NOMO-1 (cell line): Measurements from ENCODE around the gene RPLP1.
"Not testable (repeated sequence)": the region's sequence is repeated elsewhere in the genome, so short reads cannot be mapped to it uniquely, and the experiment has no call there.

Experiments
- DNase-seq, 2 experiments: peaks; one replicate each; lab custom pipeline; 2025; ENCODE audit not compliant: unreplicated experiment in 2 of 2; lab: John Stamatoyannopoulos, UW

The RPLP1 gene

GRCh38 chr15:69436951-69437350 is 15.7 kb upstream of the RPLP1 start:
- DNase-seq, result peak in 1 of 2 experiments; percentile 70

DNA sequence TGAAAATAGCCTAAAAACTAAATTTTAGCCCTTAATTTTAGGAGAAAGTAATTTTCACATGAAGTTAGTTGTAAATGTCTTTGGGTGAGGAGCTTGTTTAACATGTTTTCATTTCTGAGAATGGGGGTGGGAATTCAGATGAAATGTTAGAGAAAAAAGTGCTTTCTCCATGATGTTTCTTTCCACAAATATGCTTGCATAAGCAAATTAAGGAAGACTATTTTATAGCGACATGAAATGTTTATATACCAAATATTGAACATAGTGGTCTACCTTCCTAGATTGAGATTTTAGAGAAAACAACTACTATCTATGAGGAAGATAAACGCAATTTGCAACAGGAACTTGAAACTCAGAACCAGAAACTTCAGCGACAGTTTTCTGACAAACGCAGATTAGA is 13.0 kb upstream of the RPLP1 start:
- DNase-seq, result no peak

DNA sequence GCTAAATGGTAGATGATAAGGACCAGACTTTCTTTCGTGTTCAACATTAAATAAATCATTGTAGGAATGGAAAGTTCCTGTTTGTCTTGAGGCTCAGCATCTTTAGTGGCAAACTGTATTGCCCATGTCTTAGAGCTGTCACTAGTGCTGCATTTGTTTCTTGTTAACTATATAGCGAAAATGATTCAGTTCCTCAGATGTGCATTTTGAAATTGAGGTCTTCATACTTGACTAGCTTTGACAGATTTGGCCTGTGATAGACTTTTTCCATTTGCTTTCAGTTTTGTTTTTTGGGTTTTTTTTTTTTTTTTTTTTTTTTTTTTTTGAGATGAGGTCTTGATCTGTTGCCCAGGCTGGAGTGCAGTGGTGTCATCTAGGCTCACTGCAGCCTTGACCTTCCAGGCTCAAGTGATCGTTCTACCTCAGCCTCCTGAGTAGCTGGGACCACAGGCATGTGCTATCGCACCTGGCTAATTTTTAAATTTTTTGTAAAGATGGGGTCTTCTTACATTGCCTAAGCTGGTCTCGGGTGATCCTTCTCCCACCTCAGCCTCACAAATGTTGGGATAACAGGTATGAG is 9.5 kb upstream of the RPLP1 start:
- DNase-seq, result no peak

- DNase-seq, result no peak
Measured at GRCh38 chr15:69444686-69445085, 7.9 kb upstream of the RPLP1 start.

- DNase-seq, result no peak
Measured at GRCh38 chr15:69446953-69447352, 5.7 kb upstream of the RPLP1 start.

DNA sequence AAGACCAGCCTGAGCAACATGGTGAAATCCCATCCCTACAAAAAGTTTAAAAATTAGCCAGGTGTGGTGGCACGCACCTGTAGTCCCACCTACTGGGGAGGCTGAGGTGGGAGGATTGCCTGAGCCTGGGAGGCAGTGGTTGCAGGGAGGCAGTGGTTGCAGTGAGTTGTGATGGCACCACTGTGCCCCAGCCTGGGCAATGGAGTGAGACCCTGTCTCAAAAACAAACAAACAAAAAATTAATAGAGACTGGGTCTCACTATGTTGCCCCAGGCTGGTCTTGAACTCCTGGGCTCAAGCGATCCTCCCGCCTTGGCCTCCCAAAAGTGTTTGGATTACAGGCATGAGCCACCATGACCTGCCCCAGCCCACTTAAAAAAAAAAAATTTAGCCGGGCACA is 2.4 kb upstream of the RPLP1 start:
- not testable (repeated sequence) for DNase-seq

DNA sequence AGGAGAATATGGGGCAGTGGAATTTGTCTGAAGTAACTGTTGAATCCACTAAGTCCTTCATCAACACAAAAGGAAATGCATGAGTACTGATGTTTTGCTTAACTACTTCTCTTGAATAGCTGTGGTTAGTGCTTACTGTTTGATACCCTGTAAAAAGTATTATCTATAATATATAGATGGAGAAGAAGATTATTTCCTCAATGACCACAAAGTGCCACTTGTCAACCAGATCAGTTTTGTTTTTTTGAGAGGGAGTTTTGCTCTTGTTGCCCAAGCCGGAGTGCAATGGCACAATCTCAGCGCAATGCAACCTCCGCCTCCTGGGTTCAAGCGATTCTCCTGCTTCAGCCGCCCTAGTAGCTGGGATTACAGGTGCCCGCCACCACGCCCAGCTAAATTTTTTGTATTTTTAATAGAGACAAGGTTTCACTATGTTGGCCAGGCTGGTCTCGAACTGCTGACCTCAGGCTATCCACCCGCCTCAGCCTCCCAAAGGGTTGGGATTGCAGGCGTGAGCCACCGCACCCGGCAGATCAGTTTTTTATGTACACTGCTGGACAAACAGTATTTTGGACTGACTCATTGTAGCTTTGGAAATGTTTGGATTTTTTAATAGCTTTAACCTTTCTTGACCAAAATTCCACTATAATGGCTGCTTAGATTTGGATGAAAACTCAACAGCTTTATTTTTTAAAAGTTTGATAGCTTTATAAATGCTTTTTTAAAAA is 1.5 kb upstream of the RPLP1 start:
- DNase-seq, result no peak

GRCh38 chr15:69451951-69452691 is 497 bp upstream of the RPLP1 start:
- DNase-seq, result peak in 1 of 2 experiments; percentile 40

GRCh38 chr15:69454953-69455352 is 2.3 kb downstream of the RPLP1 start:
- DNase-seq, result no peak

- no peak for DNase-seq
Measured at GRCh38 chr15:69456208-69457166, 3.9 kb downstream of the RPLP1 start.

- DNase-seq, result no peak
Measured at GRCh38 chr15:69457304-69458280, 5.0 kb downstream of the RPLP1 start.

DNA sequence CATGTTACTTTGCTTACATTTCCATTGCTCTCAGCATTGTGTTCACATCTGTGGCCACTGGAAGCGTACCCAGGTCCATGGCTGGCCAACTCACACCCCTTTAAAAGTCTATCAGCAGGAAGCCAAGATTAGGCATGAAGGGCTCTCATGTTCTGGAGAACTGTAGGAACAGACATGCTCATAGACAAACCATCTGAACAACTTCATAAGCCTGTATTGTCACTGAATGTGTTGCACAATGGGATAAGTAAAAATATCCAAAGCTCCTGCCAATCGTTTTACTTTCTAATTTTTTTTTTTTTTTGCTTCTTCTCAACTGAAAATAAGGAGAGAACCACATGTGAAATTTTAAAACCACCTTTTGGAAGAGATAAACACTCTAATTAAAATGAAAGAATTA is 6.4 kb downstream of the RPLP1 start:
- no peak for DNase-seq

- no peak for DNase-seq
Measured at GRCh38 chr15:69460481-69460880, 7.9 kb downstream of the RPLP1 start.

GRCh38 chr15:69462030-69462492 is 9.4 kb downstream of the RPLP1 start:
- DNase-seq, result peak in 1 of 2 experiments; percentile 44

GRCh38 chr15:69462493-69463181 is 10.0 kb downstream of the RPLP1 start:
- peak; percentile 95 for DNase-seq

GRCh38 chr15:69463182-69463756 is 10.7 kb downstream of the RPLP1 start:
- no peak for DNase-seq

DNA sequence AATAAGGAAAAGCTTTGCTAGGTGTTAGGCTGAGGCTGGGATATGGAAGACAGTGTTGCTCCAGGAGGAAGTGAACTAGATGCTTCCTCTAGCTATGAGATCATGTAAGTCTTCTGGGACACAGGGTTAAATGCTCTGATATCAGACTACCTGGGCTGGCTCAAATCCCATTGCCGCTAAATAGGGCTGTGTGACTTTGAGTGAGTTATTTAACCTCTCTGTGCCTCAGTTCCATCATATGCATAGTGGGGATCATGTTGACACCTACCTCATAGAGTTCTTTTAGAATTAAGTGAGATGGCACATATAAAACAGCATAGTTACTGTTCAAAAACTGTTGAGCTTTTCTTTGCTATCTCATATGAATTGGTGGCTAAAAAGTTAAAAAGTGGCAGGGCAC is 12.6 kb downstream of the RPLP1 start:
- no peak for DNase-seq

DNA sequence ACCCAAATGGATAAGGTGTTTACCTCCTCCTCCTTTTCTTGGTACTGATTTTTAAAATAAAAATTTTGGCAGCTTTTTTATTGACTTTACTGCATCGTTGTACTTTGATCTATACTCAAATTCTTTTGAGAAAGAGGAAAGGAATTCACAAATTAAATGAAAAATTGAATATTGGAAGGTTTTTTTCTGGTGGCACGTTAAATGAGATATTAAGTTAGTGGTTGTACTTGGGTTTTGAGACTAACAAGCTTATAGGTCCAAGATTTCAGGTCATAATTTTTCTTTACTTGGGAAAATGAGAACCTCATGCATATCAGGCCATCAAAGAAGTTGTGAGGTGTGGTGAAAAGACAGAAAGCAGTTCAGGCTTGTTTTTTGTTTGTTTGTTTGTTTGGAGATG is 14.1 kb downstream of the RPLP1 start:
- DNase-seq, result no peak

DNA sequence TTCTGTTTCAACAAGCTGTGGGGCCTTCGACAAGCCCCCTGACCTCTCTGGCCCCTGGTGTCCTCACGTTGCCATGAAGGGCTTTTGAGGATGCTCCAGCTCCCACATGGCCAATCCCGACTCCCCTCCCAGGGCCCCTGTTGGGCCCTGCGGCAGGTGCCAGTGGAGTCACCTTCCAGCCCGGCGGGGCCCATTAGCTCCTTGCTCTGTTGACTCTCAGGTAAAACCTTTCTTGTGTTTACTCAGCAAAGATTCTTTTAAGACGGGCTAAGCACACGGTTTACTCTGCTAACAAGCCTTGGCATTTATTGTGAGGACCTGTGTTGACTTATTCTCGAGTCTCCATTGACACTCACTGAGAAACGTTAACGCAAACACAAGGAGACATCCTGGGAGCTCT is 15.0 kb downstream of the RPLP1 start:
- DNase-seq, result no peak
